GM23338 (cell line): ENCODE data around the gene SENP6. TPM values are rescaled to one million over a fixed set of nuclear protein-coding genes. Genes with fewer than 3 reads are reported as not detected.

Source experiments
- ATAC-seq: fragments of 200-7000 bp; cut with Tn5 transposase; 3 replicates; pipeline ENCODE4 v1.9.1; 2020
- DNase-seq: peaks from one replicate; pipeline ENCODE4 v3.0.0-alpha.2; 2015; ENCODE audit warnings: low spot score
- H2AFZ ChIP-seq: fragments of 200-600 bp; sonication (generic); 2 replicates; pipeline ENCODE4 v1.8.0; 2016; ENCODE audit warnings: antibody characterized with exemption, mild to moderate bottlenecking, moderate library complexity
- H3F3A ChIP-seq: fragments of 200-600 bp; sonication (generic); replicated peaks from 2 replicates; pipeline ENCODE4 v1.8.0; 2017; ENCODE audit warnings: antibody characterized with exemption, mixed run types, low read depth
- H3K27ac ChIP-seq: fragments of 200-600 bp; sonication (generic); 2 replicates; pipeline ENCODE4 v1.6.1; 2016; ENCODE audit warnings: low read depth
- H3K27me3 ChIP-seq: fragments of 200-600 bp; sonication (generic); 2 replicates; pipeline ENCODE4 v1.8.0; 2016; ENCODE audit warnings: mild to moderate bottlenecking, mixed run types, moderate library complexity; ENCODE audit not compliant: insufficient read depth
- H3K36me3 ChIP-seq: fragments of 200-600 bp; sonication (generic); 2 replicates; pipeline ENCODE4 v1.8.0; 2016; ENCODE audit warnings: mild to moderate bottlenecking; ENCODE audit not compliant: insufficient read depth
- H3K4me1 ChIP-seq: fragments of 200-600 bp; sonication (generic); 2 replicates; pipeline ENCODE4 v1.8.0; 2016; ENCODE audit warnings: mild to moderate bottlenecking, moderate library complexity; ENCODE audit not compliant: insufficient read depth
- H3K4me2 ChIP-seq: fragments of 200-600 bp; sonication (generic); 2 replicates; pipeline ENCODE4 v1.7.1; 2017; ENCODE audit warnings: mixed run types
- H3K4me3 ChIP-seq: fragments of 200-600 bp; sonication (generic); 2 replicates; pipeline ENCODE4 v1.6.1; 2016; ENCODE audit warnings: mixed run types
- H3K79me2 ChIP-seq: fragments of 200-600 bp; sonication (generic); replicated peaks from 2 replicates; pipeline ENCODE4 v1.8.0; 2017; ENCODE audit warnings: mild to moderate bottlenecking; ENCODE audit not compliant: insufficient read depth
- H3K9me2 ChIP-seq: fragments of 200-600 bp; sonication (generic); 2 replicates; pipeline ENCODE4 v1.8.0; 2017; ENCODE audit not compliant: insufficient read depth
- H4K20me1 ChIP-seq: fragments of 200-600 bp; sonication (generic); replicated peaks from 2 replicates; pipeline ENCODE4 v1.8.0; 2017; ENCODE audit warnings: mild to moderate bottlenecking; ENCODE audit not compliant: insufficient read depth
- H3K27ac Mint-ChIP-seq: 2 replicates; pipeline ENCODE4 v1.8.0; 2020; ENCODE audit warnings: inconsistent platforms, mild to moderate bottlenecking, moderate library complexity, mixed read lengths
- H3K27me3 Mint-ChIP-seq: 3 replicates; pipeline ENCODE4 v1.8.0; 2022; ENCODE audit warnings: low read depth, mild to moderate bottlenecking, moderate library complexity, mixed read lengths, inconsistent platforms; ENCODE audit not compliant: insufficient read depth, poor library complexity
- H3K36me3 Mint-ChIP-seq: 3 replicates; pipeline ENCODE4 v1.8.0; 2021; ENCODE audit warnings: low read depth, mild to moderate bottlenecking, inconsistent platforms, moderate library complexity, mixed read lengths
- H3K4me1 Mint-ChIP-seq: 3 replicates; pipeline ENCODE4 v1.8.0; 2020; ENCODE audit warnings: mild to moderate bottlenecking, inconsistent platforms, mixed read lengths
- H3K4me3 Mint-ChIP-seq: 3 replicates; pipeline ENCODE4 v1.8.0; 2021; ENCODE audit warnings: moderate library complexity, mild to moderate bottlenecking, inconsistent platforms, mixed read lengths
- H3K9me3 Mint-ChIP-seq: 3 replicates; pipeline ENCODE4 v1.8.0; 2020; ENCODE audit warnings: moderate library complexity, mild to moderate bottlenecking, inconsistent platforms, mixed read lengths
- CREB1 ChIP-seq: fragments of 250-450 bp; sonication (Bioruptor Pico); IDR thresholded peaks from 2 replicates; pipeline ENCODE4 v1.5.0; 2020; ENCODE audit warnings: low read depth, mild to moderate bottlenecking, moderate library complexity
- CTCF ChIP-seq, 2 experiments: fragments of 200-600 bp in 1 of 2; sonication (generic) in 1 of 2; conservative IDR thresholded peaks; 2 replicates each; pipeline versions ENCODE4 v1.5.1 to v1.6.1; 2016 to 2017; ENCODE audit warnings: antibody characterized with exemption in 2 of 2, low read depth in 2 of 2, mild to moderate bottlenecking in 2 of 2, moderate library complexity in 1 of 2
- ETS1 ChIP-seq: IDR thresholded peaks from 2 replicates; pipeline ENCODE4 v1.6.1; 2016; ENCODE audit warnings: antibody characterized with exemption
- EZH2 ChIP-seq: fragments of 200-600 bp; sonication (generic); IDR thresholded peaks from one replicate; pipeline ENCODE4 v1.8.0; 2017; ENCODE audit warnings: antibody characterized with exemption, mild to moderate bottlenecking, low read depth; ENCODE audit not compliant: unreplicated experiment
- EZH2phosphoT487 ChIP-seq: fragments of 200-600 bp; sonication (generic); IDR thresholded peaks from one replicate; pipeline ENCODE4 v1.8.1; 2018; ENCODE audit warnings: antibody characterized with exemption; ENCODE audit not compliant: unreplicated experiment
- JUNB ChIP-seq: IDR thresholded peaks from one replicate; pipeline ENCODE4 v1.6.1; 2016; ENCODE audit warnings: antibody characterized with exemption; ENCODE audit not compliant: unreplicated experiment
- NANOG ChIP-seq: IDR thresholded peaks from 2 replicates; pipeline ENCODE4 v1.6.1; 2016; ENCODE audit warnings: antibody characterized with exemption, borderline replicate concordance
- POLR2AphosphoS5 ChIP-seq: IDR thresholded peaks from 2 replicates; pipeline ENCODE4 v1.6.1; 2016; ENCODE audit warnings: antibody characterized with exemption, low read depth
- REST ChIP-seq: IDR thresholded peaks from one replicate; pipeline ENCODE4 v1.6.1; 2018; ENCODE audit warnings: antibody characterized with exemption; ENCODE audit not compliant: unreplicated experiment
- STAT1 ChIP-seq: IDR thresholded peaks from one replicate; pipeline ENCODE4 v1.6.1; 2016; ENCODE audit warnings: antibody characterized with exemption; ENCODE audit not compliant: unreplicated experiment
- ZNF114 ChIP-seq: fragments of 250-450 bp; sonication (Bioruptor Pico); IDR thresholded peaks from 2 replicates; pipeline ENCODE4 v1.5.0; 2020; ENCODE audit warnings: mild to moderate bottlenecking, moderate library complexity
- ZNF331 ChIP-seq: fragments of 250-450 bp; sonication (Bioruptor Pico); IDR thresholded peaks from 2 replicates; pipeline ENCODE4 v1.5.0; 2020; ENCODE audit warnings: low read depth, mild to moderate bottlenecking, moderate library complexity
- ZNF462 ChIP-seq: fragments of 250-450 bp; sonication (Bioruptor Pico); IDR thresholded peaks from 2 replicates; pipeline ENCODE4 v1.5.0; 2020; ENCODE audit warnings: mild to moderate bottlenecking, moderate library complexity
- polyA plus RNA-seq: library from polyadenylated mRNA; unstranded; fragments of >200 nt; fragmentation: Nextera tagmentation; extraction: Ambion mirVana; gene quantifications from 2 replicates; pipeline ENCODE4 v1.2.1, GENCODE V29; 2016
- total RNA-seq: library from RNA; depleted of rRNA; stranded (reverse); fragments of >200 nt; shearing (Covaris generic); gene quantifications from 2 replicates; pipeline ENCODE4 v1.2.3, GENCODE V29; 2014

Gene SENP6
- total and polyA plus RNA-seq, 2 experiments from 2014 or later: 66.6 to 114 TPM

GRCh38 chr6:75557068-75557467, 44.6 kb upstream of the SENP6 start:
- Histone ChIP-seq H4K20me1 (no peaks in the 10 kb centered on the region), H3K79me2 (no peaks in the 10 kb centered on the region), H3K27me3 (no peaks in the 10 kb centered on the region), H2AFZ (no peak overlapping the region), H3K27ac (no peak overlapping the region), H3K4me3 (no peak overlapping the region), H3K36me3 (no peaks in the 10 kb centered on the region), H3K4me2 (no peak overlapping the region), H3K9me2 (no peaks in the 10 kb centered on the region), H3K4me1 (no peaks in the 10 kb centered on the region), H3F3A (no peaks in the 10 kb centered on the region)
- DNase-seq (no peak), ATAC-seq (no peak)
- TF ChIP-seq ZNF331 (CRISPR knock-in tag) (no peak), EZH2phosphoT487 (no peak), NANOG (no peak), ZNF462 (CRISPR knock-in tag) (no peak), ZNF114 (CRISPR knock-in tag) (no peak), POLR2AphosphoS5 (no peak), REST (no peak), ETS1 (no peak), STAT1 (no peak), EZH2 (no peak), JUNB (no peak), CTCF (conservative IDR thresholded peaks at IDR 0.05; ENCODE audit: low read depth in 2 of 2) (no peak), CREB1 (CRISPR knock-in tag) (no peak)
- peaks cover 4% of the 10 kb centered on the region for H3K27me3 Mint-ChIP-seq
- no peak overlapping the region for H3K27ac Mint-ChIP-seq
- H3K9me3 Mint-ChIP-seq: no peaks in the 10 kb centered on the region
- peaks cover 4% of the 10 kb centered on the region; the same call in 2 of the 3 replicates for H3K4me1 Mint-ChIP-seq
- no peaks in the 10 kb centered on the region for H3K36me3 Mint-ChIP-seq
- no peak overlapping the region for H3K4me3 Mint-ChIP-seq
